HEK293 (cell line): Measurements from ENCODE around the gene PIGH.
A peak's percentile ranks its signal among the peaks of the same experiment; 100 is the strongest.

Experiments used
- ATF2 ChIP-seq: fragments of 450-650 bp; formaldehyde crosslinking; IDR thresholded peaks from 2 replicates; pipeline ENCODE4 v1.5.1; 2016; ENCODE audit warnings: missing biosample characterization, missing genetic modification characterization, low read depth
- CTCF ChIP-seq: fragments of 450-650 bp; formaldehyde crosslinking; IDR thresholded peaks from 2 replicates; pipeline ENCODE4 v1.5.1; 2016; ENCODE audit warnings: missing biosample characterization, missing genetic modification characterization
- ZNF777 ChIP-seq: fragments of 450-650 bp; formaldehyde crosslinking; IDR thresholded peaks from 2 replicates; pipeline ENCODE4 v1.5.1; 2017; ENCODE audit warnings: missing biosample characterization, missing genetic modification characterization, borderline replicate concordance
- TF ChIP-seq, protein P1 (sequence below): fragments of 450-650 bp; formaldehyde crosslinking; IDR thresholded peaks from 2 replicates; pipeline ENCODE4 v1.5.1; 2016; ENCODE audit warnings: missing biosample characterization, missing genetic modification characterization

- TF ChIP-seq CTCF (tag by site-specific recombination) (peak; percentile 95), ATF2 (tag by site-specific recombination) (no peak), ZNF777 (tag by site-specific recombination) (no peak)
- TF ChIP-seq, protein P1, sequence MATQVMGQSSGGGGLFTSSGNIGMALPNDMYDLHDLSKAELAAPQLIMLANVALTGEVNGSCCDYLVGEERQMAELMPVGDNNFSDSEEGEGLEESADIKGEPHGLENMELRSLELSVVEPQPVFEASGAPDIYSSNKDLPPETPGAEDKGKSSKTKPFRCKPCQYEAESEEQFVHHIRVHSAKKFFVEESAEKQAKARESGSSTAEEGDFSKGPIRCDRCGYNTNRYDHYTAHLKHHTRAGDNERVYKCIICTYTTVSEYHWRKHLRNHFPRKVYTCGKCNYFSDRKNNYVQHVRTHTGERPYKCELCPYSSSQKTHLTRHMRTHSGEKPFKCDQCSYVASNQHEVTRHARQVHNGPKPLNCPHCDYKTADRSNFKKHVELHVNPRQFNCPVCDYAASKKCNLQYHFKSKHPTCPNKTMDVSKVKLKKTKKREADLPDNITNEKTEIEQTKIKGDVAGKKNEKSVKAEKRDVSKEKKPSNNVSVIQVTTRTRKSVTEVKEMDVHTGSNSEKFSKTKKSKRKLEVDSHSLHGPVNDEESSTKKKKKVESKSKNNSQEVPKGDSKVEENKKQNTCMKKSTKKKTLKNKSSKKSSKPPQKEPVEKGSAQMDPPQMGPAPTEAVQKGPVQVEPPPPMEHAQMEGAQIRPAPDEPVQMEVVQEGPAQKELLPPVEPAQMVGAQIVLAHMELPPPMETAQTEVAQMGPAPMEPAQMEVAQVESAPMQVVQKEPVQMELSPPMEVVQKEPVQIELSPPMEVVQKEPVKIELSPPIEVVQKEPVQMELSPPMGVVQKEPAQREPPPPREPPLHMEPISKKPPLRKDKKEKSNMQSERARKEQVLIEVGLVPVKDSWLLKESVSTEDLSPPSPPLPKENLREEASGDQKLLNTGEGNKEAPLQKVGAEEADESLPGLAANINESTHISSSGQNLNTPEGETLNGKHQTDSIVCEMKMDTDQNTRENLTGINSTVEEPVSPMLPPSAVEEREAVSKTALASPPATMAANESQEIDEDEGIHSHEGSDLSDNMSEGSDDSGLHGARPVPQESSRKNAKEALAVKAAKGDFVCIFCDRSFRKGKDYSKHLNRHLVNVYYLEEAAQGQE (tag by site-specific recombination): peak; percentile 97
Observed at GRCh38 chr14:67599698-67600561, at the start of gene PIGH.
